Smooth muscle cell (in vitro differentiated cells): ENCODE results near the gene TMEM38A. TPM values are rescaled to one million over a fixed set of nuclear protein-coding genes. Genes with fewer than 3 reads are reported as not detected.

Experiments used
- DNase-seq: peaks from one replicate; lab custom pipeline; 2025; ENCODE audit not compliant: unreplicated experiment; lab: John Stamatoyannopoulos, UW
- H2AFZ ChIP-seq: fragments of 200-600 bp; sonication (generic); 2 replicates; pipeline ENCODE4 v1.6.0; 2016; ENCODE audit warnings: antibody characterized with exemption, low read depth, mild to moderate bottlenecking
- H3F3A ChIP-seq: fragments of 200-600 bp; sonication (generic); 2 replicates; pipeline ENCODE4 v1.6.0; 2017; ENCODE audit warnings: antibody characterized with exemption, low read depth
- H3K27ac ChIP-seq: fragments of 200-600 bp; sonication (generic); 2 replicates; pipeline ENCODE4 v1.5.1; 2016; ENCODE audit warnings: low read depth, mild to moderate bottlenecking
- H3K27me3 ChIP-seq: fragments of 200-600 bp; sonication (generic); 2 replicates; pipeline ENCODE4 v1.6.1; 2016; ENCODE audit warnings: low read depth, mild to moderate bottlenecking
- H3K36me3 ChIP-seq: fragments of 200-600 bp; sonication (generic); 2 replicates; pipeline ENCODE4 v1.5.1; 2016; ENCODE audit warnings: low read depth
- H3K4me1 ChIP-seq: fragments of 200-600 bp; sonication (generic); 2 replicates; pipeline ENCODE4 v1.5.1; 2016; ENCODE audit warnings: low read depth
- H3K4me2 ChIP-seq: fragments of 200-600 bp; sonication (generic); 2 replicates; pipeline ENCODE4 v1.6.0; 2016; ENCODE audit warnings: mild to moderate bottlenecking
- H3K4me3 ChIP-seq: fragments of 200-600 bp; sonication (generic); 2 replicates; pipeline ENCODE4 v1.5.1; 2016; ENCODE audit warnings: mild to moderate bottlenecking
- H3K79me2 ChIP-seq: fragments of 200-600 bp; sonication (generic); 2 replicates; pipeline ENCODE4 v1.6.0; 2016; ENCODE audit warnings: low read depth, mild to moderate bottlenecking
- H3K9ac ChIP-seq: fragments of 200-600 bp; sonication (generic); 2 replicates; pipeline ENCODE4 v1.6.0; 2016; ENCODE audit warnings: low read depth
- H3K9me3 ChIP-seq: fragments of 200-600 bp; sonication (generic); replicated peaks from 2 replicates; pipeline ENCODE4 v1.5.1; 2016; ENCODE audit warnings: low read depth
- H4K20me1 ChIP-seq: fragments of 200-600 bp; sonication (generic); 2 replicates; pipeline ENCODE4 v1.6.0; 2016; ENCODE audit warnings: low read depth
- WGBS: methylation state at CpG from one replicate; pipeline ENCODE4 v1.1.7; 2016; ENCODE audit warnings: low lambda C conversion rate; 5-methylcytosine and 5-hydroxymethylcytosine counted together
- polyA plus RNA-seq: library from polyadenylated mRNA; unstranded; fragments of >200 nt; fragmentation: Nextera tagmentation; extraction: Ambion mirVana; gene quantifications from 2 replicates; pipeline ENCODE4 v1.2.1, GENCODE V29; 2016
- total RNA-seq: library from RNA; depleted of rRNA; stranded (reverse); fragments of >200 nt; gene quantifications from 2 replicates; pipeline ENCODE4 v1.2.3, GENCODE V29; 2014
- TF ChIP-seq, protein P1 (sequence below): fragments of 200-600 bp; sonication (generic); IDR thresholded peaks from 2 replicates; pipeline ENCODE4 v1.5.1; 2017; ENCODE audit warnings: borderline replicate concordance, mild to moderate bottlenecking, antibody characterized with exemption; ENCODE audit not compliant: insufficient read depth, poor library complexity, severe bottlenecking

TMEM38A gene
- total and polyA plus RNA-seq, 2 experiments from 2014 or later = 0.53 to 0.81 TPM

DNA sequence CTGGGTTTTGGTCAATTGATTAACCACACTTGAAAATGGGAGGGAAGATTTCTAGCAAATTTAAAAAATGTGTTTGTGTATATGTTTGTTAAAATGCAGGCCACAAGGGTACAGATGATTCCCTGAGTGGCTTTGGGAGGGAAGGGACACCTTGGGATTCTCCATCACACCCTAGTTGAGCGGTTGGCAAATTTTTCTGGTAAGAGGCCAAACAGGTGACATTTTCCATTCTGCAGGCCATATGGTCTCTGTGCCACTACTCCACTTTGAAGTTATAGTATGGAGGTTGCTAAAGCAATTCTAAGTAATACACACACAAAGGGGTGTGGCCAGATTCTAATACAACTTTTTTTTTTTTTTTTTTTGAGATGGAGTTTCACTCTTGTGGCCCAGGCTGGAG lies 20.0 kb upstream of the TMEM38A start:
- Histone ChIP-seq H3K27ac (no peak overlapping the region), H3K4me3 (no peak overlapping the region), H3K36me3 (no peaks in the 10 kb centered on the region), H3K9ac (no peak overlapping the region), H3K9me3 (no peaks in the 10 kb centered on the region), H3K4me2 (no peak overlapping the region), H3K27me3 (no peaks in the 10 kb centered on the region), H2AFZ (no peak overlapping the region), H3F3A (no peaks in the 10 kb centered on the region), H3K4me1 (no peaks in the 10 kb centered on the region), H3K79me2 (peaks cover 75% of the 10 kb centered on the region), H4K20me1 (peaks cover 91% of the 10 kb centered on the region)
- 89% methylated on average over 1 of the region's 1 CpG for WGBS
- TF ChIP-seq, protein P1, sequence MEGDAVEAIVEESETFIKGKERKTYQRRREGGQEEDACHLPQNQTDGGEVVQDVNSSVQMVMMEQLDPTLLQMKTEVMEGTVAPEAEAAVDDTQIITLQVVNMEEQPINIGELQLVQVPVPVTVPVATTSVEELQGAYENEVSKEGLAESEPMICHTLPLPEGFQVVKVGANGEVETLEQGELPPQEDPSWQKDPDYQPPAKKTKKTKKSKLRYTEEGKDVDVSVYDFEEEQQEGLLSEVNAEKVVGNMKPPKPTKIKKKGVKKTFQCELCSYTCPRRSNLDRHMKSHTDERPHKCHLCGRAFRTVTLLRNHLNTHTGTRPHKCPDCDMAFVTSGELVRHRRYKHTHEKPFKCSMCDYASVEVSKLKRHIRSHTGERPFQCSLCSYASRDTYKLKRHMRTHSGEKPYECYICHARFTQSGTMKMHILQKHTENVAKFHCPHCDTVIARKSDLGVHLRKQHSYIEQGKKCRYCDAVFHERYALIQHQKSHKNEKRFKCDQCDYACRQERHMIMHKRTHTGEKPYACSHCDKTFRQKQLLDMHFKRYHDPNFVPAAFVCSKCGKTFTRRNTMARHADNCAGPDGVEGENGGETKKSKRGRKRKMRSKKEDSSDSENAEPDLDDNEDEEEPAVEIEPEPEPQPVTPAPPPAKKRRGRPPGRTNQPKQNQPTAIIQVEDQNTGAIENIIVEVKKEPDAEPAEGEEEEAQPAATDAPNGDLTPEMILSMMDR = no peak
- no peak for DNase-seq

DNA sequence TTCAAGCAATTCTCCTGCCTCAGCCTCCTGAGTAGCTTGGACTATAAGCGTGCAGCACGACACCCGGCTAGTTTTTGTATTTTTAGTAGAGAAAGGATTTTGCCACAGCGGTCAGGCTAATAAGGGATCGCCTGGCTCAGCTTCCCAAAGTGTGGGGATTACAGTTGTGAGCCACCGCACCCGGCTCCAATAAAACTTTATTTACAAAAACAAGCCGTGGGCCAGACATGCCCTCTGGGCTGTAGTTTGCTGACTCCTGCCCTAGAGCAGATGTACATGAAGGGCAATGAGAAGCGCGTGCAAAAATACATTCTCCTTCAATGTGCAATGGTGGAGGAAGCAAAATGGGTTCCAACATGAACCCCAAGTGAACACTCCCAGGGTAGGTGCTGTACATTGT lies 19.2 kb upstream of the TMEM38A start:
- H3K9ac ChIP-seq = no peak overlapping the region
- no peaks in the 10 kb centered on the region for H3K9me3 ChIP-seq
- no peak overlapping the region for H3K27ac ChIP-seq
- H2AFZ ChIP-seq = no peak overlapping the region
- over 99% methylated on average over 10 of the region's 10 CpGs for WGBS
- no peaks in the 10 kb centered on the region for H3K4me1 ChIP-seq
- TF ChIP-seq, protein P1 = no peak
- no peak overlapping the region for H3K4me3 ChIP-seq
- peaks cover 83% of the 10 kb centered on the region for H4K20me1 ChIP-seq
- H3K79me2 ChIP-seq = peaks cover 76% of the 10 kb centered on the region
- no peak for DNase-seq
- H3K36me3 ChIP-seq = no peaks in the 10 kb centered on the region
- H3K4me2 ChIP-seq = no peak overlapping the region
- H3F3A ChIP-seq = no peaks in the 10 kb centered on the region
- no peaks in the 10 kb centered on the region for H3K27me3 ChIP-seq

DNA sequence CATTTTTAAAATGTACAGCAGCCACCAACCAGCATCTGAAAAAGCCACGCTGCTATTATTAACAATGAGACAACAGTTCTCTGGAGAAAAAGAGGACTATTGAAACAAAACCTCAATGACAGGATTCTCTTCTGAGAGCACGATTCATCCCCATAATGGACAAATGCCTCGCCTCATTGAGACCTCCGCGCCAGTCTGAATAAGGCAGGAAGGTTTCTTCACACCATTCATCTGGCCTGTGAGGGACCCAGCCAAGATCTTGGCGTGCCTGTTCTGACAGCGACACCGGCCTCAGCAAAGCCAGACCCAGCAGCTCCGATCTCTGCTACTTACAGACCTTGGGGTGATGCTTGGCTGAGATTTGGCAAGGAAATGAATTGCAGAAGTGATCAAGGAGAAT lies 15.8 kb upstream of the TMEM38A start:
- Histone ChIP-seq H3K4me3 (no peak overlapping the region), H3K36me3 (no peaks in the 10 kb centered on the region), H3K4me2 (no peak overlapping the region), H3K27ac (no peak overlapping the region), H3K9ac (no peak overlapping the region), H3F3A (no peaks in the 10 kb centered on the region), H2AFZ (no peak overlapping the region), H3K9me3 (no peaks in the 10 kb centered on the region), H3K4me1 (no peaks in the 10 kb centered on the region), H3K27me3 (no peaks in the 10 kb centered on the region), H3K79me2 (peaks cover 52% of the 10 kb centered on the region), H4K20me1 (peaks cover 61% of the 10 kb centered on the region)
- WGBS = 97% methylated on average over 9 of the region's 9 CpGs
- TF ChIP-seq, protein P1 = no peak
- no peak for DNase-seq

DNA sequence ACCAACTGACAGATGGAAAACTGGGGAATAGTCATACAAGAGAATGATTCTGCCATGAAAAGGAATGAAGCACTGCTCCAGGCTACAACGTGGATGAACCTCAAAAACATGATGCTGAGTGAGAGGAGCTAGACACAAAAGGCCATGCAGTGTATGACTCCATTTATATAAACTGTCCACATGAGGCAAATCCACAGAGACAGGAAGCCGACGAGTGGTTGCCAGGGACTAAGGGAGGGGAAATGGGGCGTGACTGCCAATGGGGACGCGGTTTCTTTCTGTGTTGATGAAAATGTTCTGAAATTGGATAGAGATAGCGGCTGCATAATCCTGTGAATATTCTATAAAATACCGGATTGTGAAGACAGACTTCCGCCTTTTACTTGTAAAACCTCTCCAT lies 11.2 kb upstream of the TMEM38A start:
- Histone ChIP-seq H3K27ac (no peak overlapping the region), H3K27me3 (no peaks in the 10 kb centered on the region), H3K4me1 (no peaks in the 10 kb centered on the region), H2AFZ (no peak overlapping the region), H3K79me2 (peaks cover 15% of the 10 kb centered on the region), H4K20me1 (peaks cover 32% of the 10 kb centered on the region), H3K9me3 (no peaks in the 10 kb centered on the region), H3K9ac (no peak overlapping the region), H3K4me3 (no peak overlapping the region), H3K4me2 (no peak overlapping the region), H3K36me3 (no peaks in the 10 kb centered on the region), H3F3A (no peaks in the 10 kb centered on the region)
- WGBS = 97% methylated on average over 9 of the region's 9 CpGs
- TF ChIP-seq, protein P1 = no peak
- no peak for DNase-seq
